Liver (tissue), 9 donors: ENCODE results near the gene FARSB. TPM values are rescaled to one million over a fixed set of nuclear protein-coding genes. Genes with fewer than 3 reads are reported as not detected.

ENCODE experiments used
- DNase-seq: peaks from one replicate; pipeline ENCODE4 v3.0.0-alpha.2; 2017; ENCODE audit warnings: low spot score
- H3K27ac ChIP-seq, 2 donors: one replicate each; pipeline ENCODE4 v1.7.0; 2013; ENCODE audit warnings: inconsistent platforms in 2 of 2, low read length in 2 of 2, control low read depth in 1 of 2, low read depth in 1 of 2, mild to moderate bottlenecking in 1 of 2
- H3K27me3 ChIP-seq, 4 donors: one replicate each; pipeline versions ENCODE4 v1.6.1 to v1.7.0; 2013; ENCODE audit warnings: low read length in 3 of 4, inconsistent platforms in 1 of 4, mild to moderate bottlenecking in 1 of 4, moderate library complexity in 1 of 4; ENCODE audit not compliant: control insufficient read depth in 4 of 4, insufficient read depth in 4 of 4
- H3K36me3 ChIP-seq, 4 donors: one replicate each; pipeline versions ENCODE4 v1.6.1 to v1.7.0; 2013; ENCODE audit warnings: low read length in 3 of 4, mild to moderate bottlenecking in 3 of 4, low read depth in 1 of 4, moderate library complexity in 1 of 4; ENCODE audit not compliant: control insufficient read depth in 4 of 4, insufficient read depth in 3 of 4
- H3K4me1 ChIP-seq, 4 donors: one replicate each; pipeline versions ENCODE4 v1.6.1 to v1.7.0; 2013; ENCODE audit warnings: low read length in 3 of 4, mild to moderate bottlenecking in 3 of 4, moderate library complexity in 1 of 4; ENCODE audit not compliant: control insufficient read depth in 4 of 4, insufficient read depth in 4 of 4
- H3K4me3 ChIP-seq, 3 donors: one replicate each; pipeline versions ENCODE4 v1.6.1 to v1.7.0; 2013; ENCODE audit warnings: low read length in 3 of 3, control low read depth in 1 of 3, low read depth in 1 of 3, mild to moderate bottlenecking in 1 of 3
- H3K9ac ChIP-seq, 2 donors: one replicate each; pipeline ENCODE4 v1.7.0; 2013; ENCODE audit warnings: low read length in 2 of 2, mild to moderate bottlenecking in 2 of 2, moderate library complexity in 2 of 2, control low read depth in 1 of 2, low read depth in 1 of 2
- H3K9me3 ChIP-seq, 4 donors: one replicate each; pipeline versions ENCODE4 v1.6.1 to v1.7.0; 2013; ENCODE audit warnings: low read length in 3 of 4; ENCODE audit not compliant: control insufficient read depth in 4 of 4
- CTCF ChIP-seq: fragments of 150-350 bp; IDR thresholded peaks from 2 replicates; pipeline ENCODE4 v1.5.1; 2017; ENCODE audit warnings: improper control_type of control experiment, low read depth, low read length; ENCODE audit not compliant: missing input control
- FOXA1 ChIP-seq: IDR thresholded peaks from 2 replicates; pipeline ENCODE4 v1.6.1; 2016; ENCODE audit warnings: antibody characterized with exemption
- GABPA ChIP-seq, 2 donors: IDR thresholded peaks in 1 of 2; conservative IDR thresholded peaks in 1 of 2; 2 replicates each; pipeline ENCODE4 v1.6.1; 2016; ENCODE audit warnings: antibody characterized with exemption in 2 of 2, mild to moderate bottlenecking in 1 of 2, moderate library complexity in 1 of 2
- HNF4A ChIP-seq, 2 donors: conservative IDR thresholded peaks; 2 replicates each; pipeline ENCODE4 v1.6.1; 2016; ENCODE audit warnings: antibody characterized with exemption in 2 of 2, mild to moderate bottlenecking in 2 of 2
- HNF4G ChIP-seq: IDR thresholded peaks from 2 replicates; pipeline ENCODE4 v1.6.1; 2016; ENCODE audit warnings: antibody characterized with exemption
- JUND ChIP-seq, 2 donors: IDR thresholded peaks; 2 replicates each; pipeline ENCODE4 v1.6.1; 2016; ENCODE audit warnings: antibody characterized with exemption in 2 of 2
- NR2F2 ChIP-seq: IDR thresholded peaks from 2 replicates; pipeline ENCODE4 v1.6.1; 2016; ENCODE audit warnings: antibody characterized with exemption
- RAD21 ChIP-seq, 2 donors: IDR thresholded peaks; 2 replicates each; pipeline ENCODE4 v1.6.1; 2016; ENCODE audit warnings: antibody characterized with exemption in 2 of 2, mild to moderate bottlenecking in 2 of 2
- RXRA ChIP-seq, 2 donors: IDR thresholded peaks; 2 replicates each; pipeline ENCODE4 v1.6.1; 2017 to 2018; ENCODE audit warnings: antibody characterized with exemption in 2 of 2, mild to moderate bottlenecking in 1 of 2
- SP1 ChIP-seq: IDR thresholded peaks from 2 replicates; pipeline ENCODE4 v1.6.1; 2018; ENCODE audit warnings: antibody characterized with exemption, mild to moderate bottlenecking
- YY1 ChIP-seq: IDR thresholded peaks from 2 replicates; pipeline ENCODE4 v1.6.1; 2016; ENCODE audit warnings: antibody characterized with exemption, mild to moderate bottlenecking
- WGBS: extraction: QIAGEN DNeasy Blood & Tissue Kit; methylation state at CpG from one replicate; pipeline ENCODE4 v1.1.7; 2013; 5-methylcytosine and 5-hydroxymethylcytosine counted together
- polyA plus RNA-seq, 2 donors: library from polyadenylated mRNA; stranded (reverse) in 1 of 2; unstranded in 1 of 2; fragments of 200-250 nt in 1 of 2; fragments of >200 nt in 1 of 2; fragmentation: Nextera tagmentation in 1 of 2; extraction: Ambion mirVana in 1 of 2; gene quantifications; one replicate each; pipeline versions ENCODE4 v1.2.1 to v1.2.3, GENCODE V29; 2013 to 2015
- total RNA-seq, 2 donors: library from RNA; depleted of rRNA; stranded (reverse); fragments of >200 nt; gene quantifications; one replicate each; pipeline ENCODE4 v1.2.3, GENCODE V29; 2014
- TF ChIP-seq, protein P1 (sequence below): IDR thresholded peaks from 2 replicates; pipeline ENCODE4 v1.6.1; 2016; ENCODE audit warnings: antibody characterized with exemption
- TF ChIP-seq, protein P2 (sequence below): IDR thresholded peaks from 2 replicates; pipeline ENCODE4 v1.6.1; 2016; ENCODE audit warnings: antibody characterized with exemption
- TF ChIP-seq, protein P3 (sequence below): IDR thresholded peaks from 2 replicates; pipeline ENCODE4 v1.6.1; 2016; ENCODE audit warnings: antibody characterized with exemption, mild to moderate bottlenecking
- donor health status: healthy.
- donor health status: healthy.
- donor health status: healthy.
- donor health status: healthy.
- donor health status: healthy.

The FARSB gene
- total and polyA plus RNA-seq, 4 donors, result 5.5 to 9.7 (median 8.9) TPM

DNA sequence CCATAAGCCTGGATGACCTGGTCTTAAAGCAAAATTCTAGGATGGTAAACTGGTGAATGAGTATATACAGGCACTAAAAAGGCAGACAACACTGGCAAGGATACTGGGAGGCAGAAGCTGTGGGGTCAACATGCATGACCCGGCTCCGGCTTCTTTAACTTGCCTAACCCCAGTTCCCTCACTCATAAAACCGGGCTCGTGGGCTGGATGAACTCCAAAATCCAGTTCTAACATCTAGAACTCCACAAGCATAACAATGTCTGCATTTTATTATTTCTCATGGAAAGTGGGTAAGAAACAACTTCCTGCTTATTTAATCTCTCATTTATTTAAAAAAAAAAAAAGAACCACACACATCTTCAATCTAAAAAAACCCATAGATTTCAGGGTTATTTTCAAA is 57.3 kb downstream of the FARSB start (continued):
- TF ChIP-seq GABPA (IDR thresholded peaks at IDR 0.05 in 1 of 2, conservative IDR thresholded peaks at IDR 0.05 in 1 of 2) (no peak), FOXA1 (no peak), HNF4G (no peak), SP1 (no peak), NR2F2 (no peak)

DNA sequence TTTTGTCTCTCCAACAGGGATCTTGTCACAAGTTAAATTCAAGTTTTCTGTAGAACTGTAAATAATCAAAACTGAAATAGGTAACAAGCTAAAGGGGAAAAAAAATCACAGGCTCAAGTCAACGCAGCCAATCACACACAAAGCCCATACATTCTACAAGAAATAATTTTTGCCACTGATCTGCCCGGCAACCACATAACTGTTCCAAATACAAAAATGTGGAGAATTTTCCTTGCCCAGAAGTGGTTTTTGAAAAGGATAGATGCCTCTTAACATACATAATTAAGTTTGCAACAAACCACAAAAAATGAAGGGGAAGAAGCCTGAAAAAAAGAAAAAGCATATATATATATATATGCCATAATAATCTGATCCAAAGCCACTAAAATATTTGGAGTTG is 60.3 kb downstream of the FARSB start:
- Histone ChIP-seq H3K36me3 (peaks cover 0 to 33% (median 19%) of the 10 kb centered on the region in 4 donors), H3K9ac (no peak overlapping the region), H3K4me3 (no peak overlapping the region), H3K9me3 (no peaks in the 10 kb centered on the region), H3K27ac (no peak overlapping the region), H3K4me1 (peaks cover 0 to 10% (median 2%) of the 10 kb centered on the region in 4 donors), H3K27me3 (no peaks in the 10 kb centered on the region)
- TF ChIP-seq HNF4A (conservative IDR thresholded peaks at IDR 0.05), result no peak
- TF ChIP-seq, protein P1, sequence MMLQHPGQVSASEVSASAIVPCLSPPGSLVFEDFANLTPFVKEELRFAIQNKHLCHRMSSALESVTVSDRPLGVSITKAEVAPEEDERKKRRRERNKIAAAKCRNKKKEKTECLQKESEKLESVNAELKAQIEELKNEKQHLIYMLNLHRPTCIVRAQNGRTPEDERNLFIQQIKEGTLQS, result no peak
- TF ChIP-seq CTCF, result no peak
- no peak for TF ChIP-seq FOXA1
- TF ChIP-seq NR2F2, result no peak
- TF ChIP-seq HNF4G, result no peak
- TF ChIP-seq JUND (IDR thresholded peaks at IDR 0.05), result no peak
- no peak for TF ChIP-seq RXRA (IDR thresholded peaks at IDR 0.05)
- TF ChIP-seq YY1, result no peak
- no peak for TF ChIP-seq RAD21 (IDR thresholded peaks at IDR 0.05)
- TF ChIP-seq SP1, result no peak
- TF ChIP-seq, protein P2, sequence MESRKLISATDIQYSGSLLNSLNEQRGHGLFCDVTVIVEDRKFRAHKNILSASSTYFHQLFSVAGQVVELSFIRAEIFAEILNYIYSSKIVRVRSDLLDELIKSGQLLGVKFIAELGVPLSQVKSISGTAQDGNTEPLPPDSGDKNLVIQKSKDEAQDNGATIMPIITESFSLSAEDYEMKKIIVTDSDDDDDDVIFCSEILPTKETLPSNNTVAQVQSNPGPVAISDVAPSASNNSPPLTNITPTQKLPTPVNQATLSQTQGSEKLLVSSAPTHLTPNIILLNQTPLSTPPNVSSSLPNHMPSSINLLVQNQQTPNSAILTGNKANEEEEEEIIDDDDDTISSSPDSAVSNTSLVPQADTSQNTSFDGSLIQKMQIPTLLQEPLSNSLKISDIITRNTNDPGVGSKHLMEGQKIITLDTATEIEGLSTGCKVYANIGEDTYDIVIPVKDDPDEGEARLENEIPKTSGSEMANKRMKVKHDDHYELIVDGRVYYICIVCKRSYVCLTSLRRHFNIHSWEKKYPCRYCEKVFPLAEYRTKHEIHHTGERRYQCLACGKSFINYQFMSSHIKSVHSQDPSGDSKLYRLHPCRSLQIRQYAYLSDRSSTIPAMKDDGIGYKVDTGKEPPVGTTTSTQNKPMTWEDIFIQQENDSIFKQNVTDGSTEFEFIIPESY, result no peak
- TF ChIP-seq, protein P3, sequence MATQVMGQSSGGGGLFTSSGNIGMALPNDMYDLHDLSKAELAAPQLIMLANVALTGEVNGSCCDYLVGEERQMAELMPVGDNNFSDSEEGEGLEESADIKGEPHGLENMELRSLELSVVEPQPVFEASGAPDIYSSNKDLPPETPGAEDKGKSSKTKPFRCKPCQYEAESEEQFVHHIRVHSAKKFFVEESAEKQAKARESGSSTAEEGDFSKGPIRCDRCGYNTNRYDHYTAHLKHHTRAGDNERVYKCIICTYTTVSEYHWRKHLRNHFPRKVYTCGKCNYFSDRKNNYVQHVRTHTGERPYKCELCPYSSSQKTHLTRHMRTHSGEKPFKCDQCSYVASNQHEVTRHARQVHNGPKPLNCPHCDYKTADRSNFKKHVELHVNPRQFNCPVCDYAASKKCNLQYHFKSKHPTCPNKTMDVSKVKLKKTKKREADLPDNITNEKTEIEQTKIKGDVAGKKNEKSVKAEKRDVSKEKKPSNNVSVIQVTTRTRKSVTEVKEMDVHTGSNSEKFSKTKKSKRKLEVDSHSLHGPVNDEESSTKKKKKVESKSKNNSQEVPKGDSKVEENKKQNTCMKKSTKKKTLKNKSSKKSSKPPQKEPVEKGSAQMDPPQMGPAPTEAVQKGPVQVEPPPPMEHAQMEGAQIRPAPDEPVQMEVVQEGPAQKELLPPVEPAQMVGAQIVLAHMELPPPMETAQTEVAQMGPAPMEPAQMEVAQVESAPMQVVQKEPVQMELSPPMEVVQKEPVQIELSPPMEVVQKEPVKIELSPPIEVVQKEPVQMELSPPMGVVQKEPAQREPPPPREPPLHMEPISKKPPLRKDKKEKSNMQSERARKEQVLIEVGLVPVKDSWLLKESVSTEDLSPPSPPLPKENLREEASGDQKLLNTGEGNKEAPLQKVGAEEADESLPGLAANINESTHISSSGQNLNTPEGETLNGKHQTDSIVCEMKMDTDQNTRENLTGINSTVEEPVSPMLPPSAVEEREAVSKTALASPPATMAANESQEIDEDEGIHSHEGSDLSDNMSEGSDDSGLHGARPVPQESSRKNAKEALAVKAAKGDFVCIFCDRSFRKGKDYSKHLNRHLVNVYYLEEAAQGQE, result no peak
- WGBS, result 91% methylated on average over 2 of the region's 2 CpGs
- DNase-seq, result no peak
